Fibroblast of lung (primary cell): ENCODE measurements around the gene PRKCA. TPM values are rescaled to one million over a fixed set of nuclear protein-coding genes. Genes with fewer than 3 reads are reported as not detected.

Experiments
- DNase-seq, 2 donors: peaks; one replicate each; pipeline versions ENCODE4 v3.0.0 to v3.0.0-alpha.2; 2010; ENCODE audit warnings: low read depth in 2 of 2
- H2AFZ ChIP-seq: 2 replicates; pipeline ENCODE4 v1.5.1; 2012; ENCODE audit warnings: low read length, control low read depth, inconsistent platforms
- H3K27ac ChIP-seq: 2 replicates; pipeline ENCODE4 v1.5.1; 2011; ENCODE audit warnings: low read length, control low read depth; ENCODE audit not compliant: insufficient read depth
- H3K27me3 ChIP-seq: 2 replicates; pipeline ENCODE4 v1.5.1; 2011; ENCODE audit warnings: mild to moderate bottlenecking, low read length; ENCODE audit not compliant: control insufficient read depth, insufficient read depth
- H3K36me3 ChIP-seq: 2 replicates; pipeline ENCODE4 v1.5.1; 2011; ENCODE audit warnings: low read length; ENCODE audit not compliant: control insufficient read depth, insufficient read depth
- H3K4me1 ChIP-seq: 2 replicates; pipeline ENCODE4 v1.5.1; 2011; ENCODE audit warnings: low read length; ENCODE audit not compliant: control insufficient read depth, insufficient read depth; ENCODE audit errors: extremely low read depth
- H3K4me2 ChIP-seq: 2 replicates; pipeline ENCODE4 v1.5.1; 2011; ENCODE audit warnings: low read length, control low read depth; ENCODE audit not compliant: insufficient read depth; ENCODE audit errors: extremely low read depth
- H3K4me3 ChIP-seq, 4 experiments: fragments of 200-600 bp in 1 of 4; sonication (generic) in 1 of 4; replicated peaks in 1 of 4; 2 replicates each; pipeline ENCODE4 v1.5.1; 2011 to 2016; ENCODE audit warnings: low read length in 4 of 4, low read depth in 3 of 4, mild to moderate bottlenecking in 3 of 4, control low read depth in 2 of 4, inconsistent platforms in 1 of 4, mixed read lengths in 1 of 4; ENCODE audit not compliant: insufficient read depth in 1 of 4; ENCODE audit errors: control extremely low read depth in 1 of 4
- H3K79me2 ChIP-seq: 2 replicates; pipeline ENCODE4 v1.5.1; 2012; ENCODE audit warnings: mild to moderate bottlenecking, low read length, inconsistent platforms; ENCODE audit not compliant: control insufficient read depth, insufficient read depth
- H3K9ac ChIP-seq: 2 replicates; pipeline ENCODE4 v1.5.1; 2011; ENCODE audit warnings: mild to moderate bottlenecking, low read length, control low read depth; ENCODE audit not compliant: insufficient read depth
- H3K9me3 ChIP-seq: 2 replicates; pipeline ENCODE4 v1.5.1; 2012; ENCODE audit warnings: low read depth, low read length; ENCODE audit not compliant: control insufficient read depth, insufficient read depth
- H4K20me1 ChIP-seq: 2 replicates; pipeline ENCODE4 v1.5.1; 2011; ENCODE audit warnings: low read length; ENCODE audit not compliant: control insufficient read depth, insufficient read depth; ENCODE audit errors: extremely low read depth
- EZH2 ChIP-seq: IDR thresholded peaks from 2 replicates; pipeline ENCODE4 v1.5.1; 2012; ENCODE audit warnings: low read length, control low read depth, mild to moderate bottlenecking; ENCODE audit errors: missing control alignments
- polyA plus RNA-seq, 2 donors: library from polyadenylated mRNA; depleted of rRNA in 1 of 2; stranded (reverse) in 1 of 2; unstranded in 1 of 2; fragments of >200 nt; gene quantifications; 2 replicates each; pipeline ENCODE4 v1.2.1, GENCODE V29; 2011 to 2012; ENCODE audit warnings: missing spikeins in 1 of 2
- total RNA-seq: library from RNA; depleted of rRNA; stranded (reverse); fragments of >200 nt; gene quantifications from 2 replicates; pipeline ENCODE4 v1.2.1, GENCODE V29; 2014
- TF ChIP-seq, protein P1 (sequence below), 2 donors: IDR thresholded peaks in 1 of 2; conservative IDR thresholded peaks in 1 of 2; 1 replicate in 1 of 2; 2 replicates in 1 of 2; pipeline ENCODE4 v1.5.1; 2011 to 2012; ENCODE audit warnings: low read length in 2 of 2, control low read depth in 1 of 2, inconsistent platforms in 1 of 2, low read depth in 1 of 2, mild to moderate bottlenecking in 1 of 2

PRKCA gene
- total and polyA plus RNA-seq, 2 donors (not counting 1 experiment from before 2014, with no cell fraction given) = 34.0 to 74.2 TPM

DNA sequence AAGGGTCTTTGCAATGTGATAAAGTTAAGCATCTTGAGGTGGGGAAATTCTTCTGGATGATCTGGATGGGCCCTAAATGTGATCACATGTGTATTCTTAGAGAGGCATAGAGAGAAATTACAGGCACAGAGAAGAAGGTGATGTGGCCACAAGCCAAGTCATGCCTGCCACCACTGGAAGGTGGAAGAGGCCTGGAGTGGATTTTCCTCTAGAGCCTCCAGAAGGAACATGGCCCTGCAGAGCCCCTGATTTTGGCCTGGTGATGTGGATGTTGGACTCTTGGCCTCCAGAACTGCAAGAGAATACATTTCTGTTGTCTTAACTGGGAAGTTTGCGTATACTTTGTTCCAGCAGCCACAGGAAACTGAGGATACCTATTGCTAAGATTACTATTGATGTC lies 375.6 kb downstream of the PRKCA start:
- no peaks in the 10 kb centered on the region for H3K79me2 ChIP-seq

GRCh38 chr17:66678827-66679226 lies 376.4 kb downstream of the PRKCA start:
- H3K27me3 ChIP-seq = no peaks in the 10 kb centered on the region
- H3K79me2 ChIP-seq = no peaks in the 10 kb centered on the region
- H3K4me2 ChIP-seq = no peak overlapping the region
- TF ChIP-seq EZH2 = no peak
- TF ChIP-seq, protein P1, sequence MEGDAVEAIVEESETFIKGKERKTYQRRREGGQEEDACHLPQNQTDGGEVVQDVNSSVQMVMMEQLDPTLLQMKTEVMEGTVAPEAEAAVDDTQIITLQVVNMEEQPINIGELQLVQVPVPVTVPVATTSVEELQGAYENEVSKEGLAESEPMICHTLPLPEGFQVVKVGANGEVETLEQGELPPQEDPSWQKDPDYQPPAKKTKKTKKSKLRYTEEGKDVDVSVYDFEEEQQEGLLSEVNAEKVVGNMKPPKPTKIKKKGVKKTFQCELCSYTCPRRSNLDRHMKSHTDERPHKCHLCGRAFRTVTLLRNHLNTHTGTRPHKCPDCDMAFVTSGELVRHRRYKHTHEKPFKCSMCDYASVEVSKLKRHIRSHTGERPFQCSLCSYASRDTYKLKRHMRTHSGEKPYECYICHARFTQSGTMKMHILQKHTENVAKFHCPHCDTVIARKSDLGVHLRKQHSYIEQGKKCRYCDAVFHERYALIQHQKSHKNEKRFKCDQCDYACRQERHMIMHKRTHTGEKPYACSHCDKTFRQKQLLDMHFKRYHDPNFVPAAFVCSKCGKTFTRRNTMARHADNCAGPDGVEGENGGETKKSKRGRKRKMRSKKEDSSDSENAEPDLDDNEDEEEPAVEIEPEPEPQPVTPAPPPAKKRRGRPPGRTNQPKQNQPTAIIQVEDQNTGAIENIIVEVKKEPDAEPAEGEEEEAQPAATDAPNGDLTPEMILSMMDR (conservative IDR thresholded peaks at IDR 0.05 in 1 of 2, IDR thresholded peaks at IDR 0.05 in 1 of 2; ENCODE audit: low read depth in 1 of 2, low read length in 2 of 2) = no peak
- H3K4me1 ChIP-seq = peaks cover 2% of the 10 kb centered on the region
- no peak overlapping the region for H2AFZ ChIP-seq
- H3K4me3 ChIP-seq = no peak overlapping the region
- H3K27ac ChIP-seq = no peak overlapping the region
- H3K36me3 ChIP-seq = no peaks in the 10 kb centered on the region
- no peak for DNase-seq
- H3K9me3 ChIP-seq = no peaks in the 10 kb centered on the region
- no peaks in the 10 kb centered on the region for H4K20me1 ChIP-seq
- H3K9ac ChIP-seq = no peak overlapping the region

More for the DNA sequence above, 375.6 kb downstream of the PRKCA start:
- H3K27me3 ChIP-seq = no peaks in the 10 kb centered on the region
- H3K4me1 ChIP-seq = peaks cover 3% of the 10 kb centered on the region
- H4K20me1 ChIP-seq = no peaks in the 10 kb centered on the region
- H3K36me3 ChIP-seq = no peaks in the 10 kb centered on the region
- no peaks in the 10 kb centered on the region for H3K9me3 ChIP-seq
- no peak overlapping the region for H2AFZ ChIP-seq
- DNase-seq = no peak
- TF ChIP-seq, protein P1 (conservative IDR thresholded peaks at IDR 0.05 in 1 of 2, IDR thresholded peaks at IDR 0.05 in 1 of 2; ENCODE audit: low read depth in 1 of 2, low read length in 2 of 2) = no peak
- no peak for TF ChIP-seq EZH2
- H3K4me3 ChIP-seq = no peak overlapping the region
- no peak overlapping the region for H3K4me2 ChIP-seq
- H3K9ac ChIP-seq = no peak overlapping the region
- no peak overlapping the region for H3K27ac ChIP-seq

DNA sequence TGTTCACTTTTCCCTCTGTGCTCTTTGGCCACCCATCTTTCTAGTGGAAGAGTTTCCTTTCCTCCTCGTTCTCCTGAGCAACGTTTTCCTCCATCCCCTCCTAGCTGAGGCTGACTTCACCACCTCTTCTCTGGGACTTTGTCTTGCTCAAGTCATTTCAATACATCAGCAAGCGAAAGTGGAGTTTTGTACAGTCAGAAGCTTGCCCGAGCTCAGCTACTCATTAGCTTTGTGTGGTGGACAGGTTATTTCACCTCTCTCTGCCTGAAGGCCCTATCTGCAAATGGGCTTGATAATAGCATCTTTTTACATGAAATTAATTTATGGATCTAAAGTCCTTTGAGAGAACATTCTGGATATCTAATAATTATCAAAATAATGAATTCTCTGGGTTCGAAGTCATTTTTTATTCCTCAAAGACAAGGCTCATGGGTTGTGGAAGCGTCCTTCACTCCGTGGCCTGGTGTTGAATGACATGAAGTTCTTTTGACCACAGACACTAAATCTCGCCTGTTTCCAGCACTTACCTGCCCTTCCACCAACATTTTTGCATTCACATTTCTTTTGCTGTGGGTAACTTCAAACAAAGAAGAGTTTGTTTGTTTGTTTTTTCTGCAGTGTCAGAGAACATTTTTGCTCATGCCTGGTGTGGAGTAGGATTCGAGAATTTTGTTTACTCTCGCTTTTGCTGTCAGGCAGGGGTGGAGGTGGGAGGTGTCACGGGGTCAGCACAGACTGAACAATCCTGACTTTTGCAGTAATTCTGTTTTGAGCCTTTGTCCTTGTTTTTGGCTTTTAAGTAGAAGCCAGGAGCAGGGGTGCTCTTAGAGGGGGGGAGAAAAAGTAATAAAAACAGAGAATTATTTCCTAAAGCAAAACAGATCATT lies 377.5 kb downstream of the PRKCA start:
- no peak for DNase-seq
- H3K27me3 ChIP-seq = no peaks in the 10 kb centered on the region
- no peaks in the 10 kb centered on the region for H3K36me3 ChIP-seq
- no peaks in the 10 kb centered on the region for H3K79me2 ChIP-seq
- no peak overlapping the region for H2AFZ ChIP-seq
- H3K9me3 ChIP-seq = no peaks in the 10 kb centered on the region
- no peak overlapping the region for H3K27ac ChIP-seq
- H3K4me2 ChIP-seq = no peak overlapping the region
- no peaks in the 10 kb centered on the region for H4K20me1 ChIP-seq
- peaks cover 5% of the 10 kb centered on the region for H3K4me1 ChIP-seq
- H3K4me3 ChIP-seq = no peak overlapping the region
- TF ChIP-seq EZH2 = no peak
- TF ChIP-seq, protein P1 (conservative IDR thresholded peaks at IDR 0.05 in 1 of 2, IDR thresholded peaks at IDR 0.05 in 1 of 2; ENCODE audit: low read depth in 1 of 2, low read length in 2 of 2) = no peak
- H3K9ac ChIP-seq = no peak overlapping the region
